Measurements from ENCODE around the gene GASK1B. TPM values are rescaled to one million over a fixed set of nuclear protein-coding genes. Genes with fewer than 3 reads are reported as not detected.
A peak's percentile ranks its signal among the peaks of the same experiment; 100 is the strongest.

GASK1B gene
- total and polyA plus RNA-seq, 2 of the 13 experiments (the other 11 are each of a cell fraction or from before 2014, with no cell fraction given) = 29.1 to 40.4 TPM

GRCh38 chr4:158172261-158173258 lies at the start of gene GASK1B (continued):
- TF ChIP-seq ZNF710 (CRISPR knock-in tag; IDR thresholded peaks at IDR 0.05; ENCODE audit: borderline replicate concordance) (peak; percentile 34; the same call in 1 of the 2 replicates), SOX13 (IDR thresholded peaks at IDR 0.05) (no peak), SOX13 (CRISPR knock-in tag; conservative IDR thresholded peaks at IDR 0.05 in 1 of 2, IDR thresholded peaks at IDR 0.05 in 1 of 2) (peak in 1 of 2 experiments; percentile 40; a peak in 2 of 4 replicates), ATF2 (CRISPR knock-in tag; IDR thresholded peaks at IDR 0.05) (peak; percentile 27; the same call in 1 of the 2 replicates), TBX2 (CRISPR knock-in tag; IDR thresholded peaks at IDR 0.05; ENCODE audit: borderline replicate concordance) (0 out of 2 replicates have a peak, but pooled peaks have one; percentile 21), HMG20A (CRISPR knock-in tag; IDR thresholded peaks at IDR 0.05; ENCODE audit: borderline replicate concordance) (no peak), ZBTB43 (CRISPR knock-in tag; conservative IDR thresholded peaks at IDR 0.05) (peak; percentile 70; the same call in 1 of the 2 replicates), KLF6 (CRISPR knock-in tag; IDR thresholded peaks at IDR 0.05) (peak; percentile 32; the same call in 1 of the 2 replicates), SALL1 (CRISPR knock-in tag; IDR thresholded peaks at IDR 0.05) (peak; percentile 57; the same call in 1 of the 2 replicates), ZNF598 (CRISPR knock-in tag; IDR thresholded peaks at IDR 0.05; ENCODE audit: borderline replicate concordance) (no peak), ZNF691 (CRISPR knock-in tag; IDR thresholded peaks at IDR 0.05; ENCODE audit: borderline replicate concordance, low read depth) (no peak), EP300 (IDR thresholded peaks at IDR 0.05; ENCODE audit: low read depth in 2 of 2, low read length in 2 of 2) (peak in 1 of 2 experiments; percentile 38; a peak in 1 of 4 replicates), EP300 (CRISPR knock-in tag; IDR thresholded peaks at IDR 0.05; ENCODE audit: borderline replicate concordance) (no peak), HBP1 (CRISPR knock-in tag; IDR thresholded peaks at IDR 0.05; ENCODE audit: low read depth) (no peak), ARID3A (IDR thresholded peaks at IDR 0.05; ENCODE audit: low read depth, low read length) (peak; percentile 59; the same call in 1 of the 2 replicates), NCOA2 (CRISPR knock-in tag; IDR thresholded peaks at IDR 0.05) (peak; percentile 26)
